CD4-positive, alpha-beta T cell (primary cell): ENCODE results near the gene KLHL11. TPM values are rescaled to one million over a fixed set of nuclear protein-coding genes. Genes with fewer than 3 reads are reported as not detected.
"Not testable (repeated sequence)": the region's sequence is repeated elsewhere in the genome, so short reads cannot be mapped to it uniquely, and the experiment has no call there.

Experiments used
- ATAC-seq: fragments of 200-7000 bp; cut with Tn5 transposase; one replicate; pipeline ENCODE4 v1.10.0; 2022; ENCODE audit warnings: mild to moderate bottlenecking; ENCODE audit not compliant: poor library complexity
- CTCF ChIA-PET: fragments of 350-600 bp; sonication (Branson Sonifier 250); formaldehyde crosslinking; loops from one replicate; lab custom pipeline; 2021; ENCODE audit warnings: antibody characterized with exemption, inconsistent platforms; lab: Charles Lee
- POLR2A ChIA-PET: fragments of 350-600 bp; sonication (Branson Sonifier 250); formaldehyde crosslinking; loops from one replicate; lab custom pipeline; 2021; ENCODE audit warnings: antibody characterized with exemption, inconsistent platforms; lab: Charles Lee
- DNase-seq, 14 experiments: peaks; one replicate each; pipeline ENCODE4 v3.0.0-alpha.2; 2013 to 2020; ENCODE audit warnings: mixed read lengths in 2 of 14
- H3K27ac ChIP-seq, 2 donors: one replicate each; pipeline versions ENCODE4 v1.5.1 to v1.7.0; 2013; ENCODE audit warnings: low read length in 2 of 2, low read depth in 1 of 2, mild to moderate bottlenecking in 1 of 2
- H3K27me3 ChIP-seq, 2 experiments: 1 replicate in 1 of 2; 2 replicates in 1 of 2; pipeline versions ENCODE4 v1.6.1 to v1.7.0; 2013; ENCODE audit warnings: low read length in 2 of 2, control low read depth in 1 of 2, mild to moderate bottlenecking in 1 of 2, moderate library complexity in 1 of 2; ENCODE audit not compliant: insufficient read depth in 2 of 2, control insufficient read depth in 1 of 2
- H3K36me3 ChIP-seq: one replicate; pipeline ENCODE4 v1.6.1; 2013; ENCODE audit warnings: low read length, control low read depth; ENCODE audit not compliant: insufficient read depth
- H3K4me1 ChIP-seq: one replicate; pipeline ENCODE4 v1.6.1; 2013; ENCODE audit warnings: low read length, control low read depth; ENCODE audit not compliant: insufficient read depth
- H3K4me3 ChIP-seq: one replicate; pipeline ENCODE4 v1.5.1; 2013; ENCODE audit warnings: mild to moderate bottlenecking, low read length, moderate library complexity
- H3K9me3 ChIP-seq, 2 experiments: 1 replicate in 1 of 2; 2 replicates in 1 of 2; pipeline versions ENCODE4 v1.6.1 to v1.7.0; 2013; ENCODE audit warnings: low read length in 2 of 2, mild to moderate bottlenecking in 2 of 2, control low read depth in 1 of 2, moderate library complexity in 1 of 2; ENCODE audit not compliant: control insufficient read depth in 1 of 2, insufficient read depth in 1 of 2
- H3K27ac Mint-ChIP-seq: one replicate; pipeline ENCODE4 v1.8.0; 2020; ENCODE audit warnings: mixed read lengths
- H3K27me3 Mint-ChIP-seq: one replicate; pipeline ENCODE4 v1.8.0; 2021; ENCODE audit warnings: mixed read lengths
- H3K36me3 Mint-ChIP-seq: one replicate; pipeline ENCODE4 v1.8.0; 2021; ENCODE audit warnings: low read depth, mixed read lengths
- H3K4me1 Mint-ChIP-seq: one replicate; pipeline ENCODE4 v1.8.0; 2021; ENCODE audit warnings: low read depth, mixed read lengths
- H3K4me3 Mint-ChIP-seq: one replicate; pipeline ENCODE4 v1.8.0; 2020; ENCODE audit warnings: mild to moderate bottlenecking, mixed read lengths
- H3K9me3 Mint-ChIP-seq: one replicate; pipeline ENCODE4 v1.8.0; 2020; ENCODE audit warnings: mixed read lengths
- CTCF ChIP-seq: fragments of 200-600 bp; IDR thresholded peaks from one replicate; pipeline ENCODE4 v1.8.0; 2022; ENCODE audit warnings: antibody characterized with exemption, mild to moderate bottlenecking
- intact Hi-C, 2 experiments: fragments of 100-400 bp; cut with DNase I in 1 of 2; cut with micrococcal nuclease in 1 of 2; formaldehyde crosslinking; loops; one replicate each; pipeline versions ENCODE4 v1.15.1 to v1.9.0; 2023 to 2025; cut with DNase I, micrococcal nuclease
- total RNA-seq, 174 experiments: library from RNA in 2 of 174; stranded (reverse) in 2 of 174; gene quantifications; one replicate each; pipeline ENCODE4 v1.2.3 and lab custom pipeline; 2021 to 2026

The KLHL11 gene
- total RNA-seq, 2 experiments from 2014 or later: 32.9 to 34.0 TPM

DNA sequence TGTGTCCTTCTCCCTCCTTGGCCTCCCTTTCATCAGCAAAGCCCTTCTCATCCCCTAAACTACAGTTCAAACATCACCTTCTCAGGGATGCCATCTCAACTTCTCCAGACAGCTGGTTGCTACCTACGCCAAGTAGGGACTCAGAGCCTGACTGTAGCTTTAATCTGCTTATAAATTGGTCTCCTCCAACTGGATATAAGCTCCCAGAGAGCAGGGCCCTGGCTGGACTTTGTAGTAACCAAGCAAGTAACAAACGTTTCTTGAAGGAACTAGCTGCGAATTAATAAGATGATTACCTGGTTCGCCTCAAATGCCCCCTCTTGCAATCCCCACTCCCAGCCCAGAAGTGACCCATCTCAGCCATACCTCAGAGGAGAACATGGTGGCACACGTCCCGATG is 17.5 kb upstream of the KLHL11 start:
- Mint-ChIP-seq H3K36me3 (peaks cover 83% of the 10 kb centered on the region), H3K4me1 (no peaks in the 10 kb centered on the region), H3K27ac (no peak overlapping the region), H3K4me3 (no peak overlapping the region), H3K27me3 (no peaks in the 10 kb centered on the region), H3K9me3 (no peaks in the 10 kb centered on the region)
- intact Hi-C loops: no loop called here
- H3K36me3 ChIP-seq: peaks cover 89% of the 10 kb centered on the region
- CTCF ChIA-PET: interaction anchor here (1.0 kb wide), 1 partner anchor 71 kb away, joined by 3 read pairs; the partner anchor contains the start of gene P3H4
- H3K9me3 ChIP-seq: no peaks in the 10 kb centered on the region
- no peak for DNase-seq
- H3K4me3 ChIP-seq: no peak overlapping the region
- ATAC-seq: no peak
- H3K27me3 ChIP-seq: no peaks in the 10 kb centered on the region
- POLR2A ChIA-PET: no interaction called here
- TF ChIP-seq CTCF: no peak
- H3K4me1 ChIP-seq: no peaks in the 10 kb centered on the region
- H3K27ac ChIP-seq: no peak overlapping the region

DNA sequence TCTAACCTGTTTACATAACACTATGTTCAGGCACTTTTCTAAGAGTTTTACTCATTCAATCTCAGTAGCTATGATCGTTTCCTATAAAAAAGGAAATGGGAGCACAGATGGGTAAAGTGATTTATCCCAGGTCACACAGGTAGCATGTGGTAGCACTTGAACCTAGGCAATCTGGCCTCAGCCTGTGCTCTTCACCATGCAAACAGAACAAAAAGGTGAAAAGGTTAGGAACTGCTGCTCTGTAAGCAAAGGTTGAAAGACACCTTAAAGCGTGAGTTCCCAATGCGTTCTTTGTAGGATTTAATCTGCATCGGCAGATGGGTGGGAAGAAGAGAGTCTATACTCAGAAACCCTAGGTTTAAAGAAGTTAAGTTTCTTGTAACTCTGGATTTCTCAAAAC is 14.9 kb upstream of the KLHL11 start:
- Mint-ChIP-seq H3K4me3 (no peak overlapping the region), H3K27me3 (no peaks in the 10 kb centered on the region), H3K9me3 (no peaks in the 10 kb centered on the region), H3K27ac (no peak overlapping the region), H3K4me1 (no peaks in the 10 kb centered on the region), H3K36me3 (peaks cover 76% of the 10 kb centered on the region)
- DNase-seq (no peak), ATAC-seq (no peak)
- Histone ChIP-seq H3K9me3 (no peaks in the 10 kb centered on the region), H3K36me3 (peaks cover 69% of the 10 kb centered on the region), H3K4me1 (no peaks in the 10 kb centered on the region), H3K4me3 (no peak overlapping the region), H3K27ac (no peak overlapping the region), H3K27me3 (no peaks in the 10 kb centered on the region)
- CTCF ChIA-PET: no interaction called here
- intact Hi-C loops: no loop called here
- no peak for TF ChIP-seq CTCF
- POLR2A ChIA-PET: no interaction called here

- H3K4me1 Mint-ChIP-seq, H3K4me3 ChIP-seq, H3K27ac Mint-ChIP-seq, H3K4me1 ChIP-seq, H3K9me3 ChIP-seq, DNase-seq, CTCF ChIA-PET, ATAC-seq, H3K27me3 Mint-ChIP-seq, H3K9me3 Mint-ChIP-seq, intact Hi-C loops, H3K4me3 Mint-ChIP-seq, H3K27ac ChIP-seq, H3K27me3 ChIP-seq: not testable (repeated sequence)
- POLR2A ChIA-PET: interaction anchor here (1.0 kb wide), 1 partner anchor 9 kb away, joined by 7 read pairs; the partner anchor contains the start of gene KLHL11
- H3K36me3 ChIP-seq: peaks cover 66% of the 10 kb centered on the region
- H3K36me3 Mint-ChIP-seq: peaks cover 78% of the 10 kb centered on the region
These were observed 9.1 kb upstream of the KLHL11 start for GRCh38 chr17:41874293-41874670.

GRCh38 chr17:41873559-41874292 is 8.5 kb upstream of the KLHL11 start:
- Histone ChIP-seq H3K4me3 (no peak overlapping the region), H3K9me3 (no peaks in the 10 kb centered on the region), H3K27me3 (no peaks in the 10 kb centered on the region), H3K4me1 (no peaks in the 10 kb centered on the region), H3K27ac (no peak overlapping the region), H3K36me3 (peaks cover 64% of the 10 kb centered on the region)
- TF ChIP-seq CTCF: no peak
- no peaks in the 10 kb centered on the region for H3K27me3 Mint-ChIP-seq
- ATAC-seq: no peak
- ChIA-PET CTCF (no interaction called here), POLR2A (interaction anchor here (1.0 kb wide), 1 partner anchor 9 kb away, joined by 7 read pairs; the partner anchor contains the start of gene KLHL11)
- no peak overlapping the region for H3K27ac Mint-ChIP-seq
- peaks cover 78% of the 10 kb centered on the region for H3K36me3 Mint-ChIP-seq
- intact Hi-C loops: no loop called here
- no peak for DNase-seq
- no peaks in the 10 kb centered on the region for H3K9me3 Mint-ChIP-seq
- no peaks in the 10 kb centered on the region for H3K4me1 Mint-ChIP-seq
- H3K4me3 Mint-ChIP-seq: no peak overlapping the region
